SU-DHL-6 (cell line): ENCODE measurements around the gene CD79A.
A peak's percentile ranks its signal among the peaks of the same experiment; 100 is the strongest.

Experiments
- H2AFZ ChIP-seq: fragments of 200-600 bp; sonication (generic); 2 replicates; pipeline ENCODE4 v1.6.1; 2014; ENCODE audit warnings: low read depth, mild to moderate bottlenecking, moderate library complexity, mixed read lengths, antibody characterized with exemption, low read length; ENCODE audit not compliant: severe bottlenecking
- H3F3A ChIP-seq: fragments of 200-600 bp; shearing (Covaris generic); 2 replicates; pipeline ENCODE4 v1.6.0; 2016; ENCODE audit warnings: antibody characterized with exemption, mild to moderate bottlenecking; ENCODE audit not compliant: insufficient read depth
- H3K27ac ChIP-seq: fragments of 200-600 bp; sonication (generic); 2 replicates; pipeline ENCODE4 v1.5.1; 2016; ENCODE audit warnings: low read depth, mild to moderate bottlenecking, low read length, moderate library complexity, mixed read lengths
- H3K27me3 ChIP-seq: fragments of 200-600 bp; sonication (generic), shearing (Covaris generic); 2 replicates; pipeline ENCODE4 v1.6.0; 2014; ENCODE audit warnings: mild to moderate bottlenecking, low read length
- H3K36me3 ChIP-seq: fragments of 200-600 bp; sonication (generic); 2 replicates; pipeline ENCODE4 v1.6.1; 2014; ENCODE audit warnings: mild to moderate bottlenecking, low read length, mixed read lengths
- H3K4me2 ChIP-seq: fragments of 300-600, 200-600 bp; shearing (Covaris generic), sonication (generic); 2 replicates; pipeline ENCODE4 v1.6.0; 2014; ENCODE audit warnings: low read length, low read depth, mild to moderate bottlenecking; ENCODE audit not compliant: poor library complexity, severe bottlenecking
- H3K4me3 ChIP-seq: fragments of 200-600 bp; sonication (generic); 2 replicates; pipeline ENCODE4 v1.5.1; 2014; ENCODE audit warnings: antibody characterized with exemption, low read length, mild to moderate bottlenecking, mixed read lengths; ENCODE audit not compliant: insufficient read depth, poor library complexity, severe bottlenecking
- H3K79me2 ChIP-seq: fragments of 200-600 bp; sonication (generic); 2 replicates; pipeline ENCODE4 v1.6.1; 2014; ENCODE audit warnings: mild to moderate bottlenecking, low read length, moderate library complexity; ENCODE audit not compliant: insufficient read depth
- H3K9ac ChIP-seq: fragments of 200-600 bp; sonication (generic); 2 replicates; pipeline ENCODE4 v1.7.0; 2014; ENCODE audit warnings: mild to moderate bottlenecking, low read length
- H3K9me2 ChIP-seq: fragments of 200-600 bp; sonication (generic); replicated peaks from 2 replicates; pipeline ENCODE4 v1.6.1; 2014; ENCODE audit warnings: low read length; ENCODE audit not compliant: insufficient read depth
- H3K9me3 ChIP-seq: fragments of 200-600 bp; sonication (generic); 2 replicates; pipeline ENCODE4 v1.6.1; 2014; ENCODE audit warnings: low read length, mixed read lengths; ENCODE audit not compliant: insufficient read depth
- H4K20me1 ChIP-seq: fragments of 200-600 bp; sonication (generic); 2 replicates; pipeline ENCODE4 v1.6.1; 2014; ENCODE audit warnings: low read depth, mild to moderate bottlenecking, antibody characterized with exemption, low read length, moderate library complexity, mixed read lengths
- CTCF ChIP-seq: fragments of 200-600 bp; sonication (generic); IDR thresholded peaks from one replicate; pipeline ENCODE4 v1.5.1; 2017; ENCODE audit warnings: antibody characterized with exemption, mild to moderate bottlenecking, low read length, moderate library complexity; ENCODE audit not compliant: insufficient read depth, poor library complexity, severe bottlenecking
- EZH2phosphoT487 ChIP-seq: fragments of 200-600 bp; sonication (generic), shearing (Covaris generic); conservative IDR thresholded peaks from 2 replicates; pipeline ENCODE4 v1.6.1; 2018; ENCODE audit warnings: mild to moderate bottlenecking, antibody characterized with exemption, low read length, moderate library complexity, mixed read lengths

The CD79A gene

GRCh38 chr19:41920882-41921576 lies 44.0 kb downstream of the CD79A start:
- no peak for TF ChIP-seq CTCF
- TF ChIP-seq EZH2phosphoT487, result no peak
- Histone ChIP-seq H3F3A (no peaks in the 10 kb centered on the region), H3K79me2 (peaks cover 25% of the 10 kb centered on the region), H3K4me2 (peak overlapping the region; percentile 31), H3K9me3 (no peaks in the 10 kb centered on the region), H3K9ac (peak overlapping the region; percentile 28), H3K4me3 (no peak overlapping the region), H3K36me3 (no peaks in the 10 kb centered on the region), H3K27ac (peak overlapping the region; percentile 59), H2AFZ (no peak overlapping the region), H3K9me2 (no peaks in the 10 kb centered on the region), H3K27me3 (no peaks in the 10 kb centered on the region), H4K20me1 (no peaks in the 10 kb centered on the region)

- TF ChIP-seq EZH2phosphoT487, result no peak
- TF ChIP-seq CTCF, result no peak
- Histone ChIP-seq H3K79me2 (peaks cover 17% of the 10 kb centered on the region), H2AFZ (no peak overlapping the region), H3F3A (no peaks in the 10 kb centered on the region), H3K9me3 (no peaks in the 10 kb centered on the region), H3K27me3 (no peaks in the 10 kb centered on the region), H3K9me2 (no peaks in the 10 kb centered on the region), H3K27ac (peak overlapping the region; percentile 59), H4K20me1 (no peaks in the 10 kb centered on the region), H3K4me2 (peak overlapping the region; percentile 31), H3K36me3 (no peaks in the 10 kb centered on the region), H3K9ac (peak overlapping the region; percentile 39), H3K4me3 (no peak overlapping the region)
Measured at GRCh38 chr19:41921577-41922576, 44.8 kb downstream of the CD79A start.

- Histone ChIP-seq H3K9ac (0 out of 2 replicates have a peak overlapping the region, but pooled peaks have one; percentile 39), H4K20me1 (no peaks in the 10 kb centered on the region), H3K27ac (peak overlapping the region; percentile 77), H2AFZ (no peak overlapping the region), H3K9me2 (no peaks in the 10 kb centered on the region), H3K9me3 (no peaks in the 10 kb centered on the region), H3F3A (peaks cover 5% of the 10 kb centered on the region; the same call in 1 of the 2 replicates), H3K79me2 (peaks cover 20% of the 10 kb centered on the region), H3K4me2 (no peak overlapping the region), H3K36me3 (no peaks in the 10 kb centered on the region), H3K4me3 (no peak overlapping the region), H3K27me3 (no peaks in the 10 kb centered on the region)
- TF ChIP-seq EZH2phosphoT487, result no peak
- no peak for TF ChIP-seq CTCF
Measured at GRCh38 chr19:41922585-41922984, 45.5 kb downstream of the CD79A start.
